ENCODE data around the gene NAP1L5. TPM values are rescaled to one million over a fixed set of nuclear protein-coding genes. Genes with fewer than 3 reads are reported as not detected.
A peak's percentile ranks its signal among the peaks of the same experiment; 100 is the strongest.

Gene NAP1L5
- total and polyA plus RNA-seq, 2 of the 13 experiments (the other 11 are each of a cell fraction or from before 2014, with no cell fraction given): 1.3 to 1.6 TPM

DNA sequence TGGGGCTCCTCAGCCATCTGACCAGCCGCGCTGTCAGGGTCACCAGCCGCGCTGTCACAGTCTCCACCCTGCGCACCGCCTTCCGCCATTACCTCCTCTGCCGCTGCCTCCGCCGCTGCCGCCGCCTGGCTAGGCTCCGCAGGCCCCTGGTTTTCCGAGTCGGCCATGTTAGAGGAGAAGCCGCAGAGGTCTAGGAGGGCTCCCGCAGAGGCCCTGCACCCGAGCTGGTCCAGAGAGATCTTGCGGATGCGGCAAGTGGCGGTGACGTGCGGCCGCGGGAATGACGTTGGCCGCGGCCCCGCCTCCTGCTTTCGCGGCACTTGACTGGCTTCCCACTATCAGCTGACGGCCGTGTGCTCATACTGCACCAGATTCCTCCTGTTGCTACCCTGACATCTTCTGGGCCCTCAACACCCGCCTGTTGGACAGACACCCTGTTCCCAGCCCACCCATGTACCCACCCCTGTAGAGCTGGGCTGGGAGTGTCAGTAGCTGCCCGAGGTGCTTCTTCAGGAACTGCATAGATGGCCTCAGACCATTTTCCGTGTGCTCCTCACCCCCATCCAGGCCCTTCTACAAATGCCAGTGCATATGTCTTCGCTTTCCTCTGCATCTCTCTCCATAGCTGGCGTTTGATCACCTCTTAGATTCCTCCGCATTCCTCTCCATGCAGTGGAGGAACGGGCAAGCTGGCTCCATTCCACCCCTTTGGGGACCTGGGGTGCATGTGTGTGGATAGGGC is at the start of gene NAP1L5 (continued):
- TF ChIP-seq, protein P1, sequence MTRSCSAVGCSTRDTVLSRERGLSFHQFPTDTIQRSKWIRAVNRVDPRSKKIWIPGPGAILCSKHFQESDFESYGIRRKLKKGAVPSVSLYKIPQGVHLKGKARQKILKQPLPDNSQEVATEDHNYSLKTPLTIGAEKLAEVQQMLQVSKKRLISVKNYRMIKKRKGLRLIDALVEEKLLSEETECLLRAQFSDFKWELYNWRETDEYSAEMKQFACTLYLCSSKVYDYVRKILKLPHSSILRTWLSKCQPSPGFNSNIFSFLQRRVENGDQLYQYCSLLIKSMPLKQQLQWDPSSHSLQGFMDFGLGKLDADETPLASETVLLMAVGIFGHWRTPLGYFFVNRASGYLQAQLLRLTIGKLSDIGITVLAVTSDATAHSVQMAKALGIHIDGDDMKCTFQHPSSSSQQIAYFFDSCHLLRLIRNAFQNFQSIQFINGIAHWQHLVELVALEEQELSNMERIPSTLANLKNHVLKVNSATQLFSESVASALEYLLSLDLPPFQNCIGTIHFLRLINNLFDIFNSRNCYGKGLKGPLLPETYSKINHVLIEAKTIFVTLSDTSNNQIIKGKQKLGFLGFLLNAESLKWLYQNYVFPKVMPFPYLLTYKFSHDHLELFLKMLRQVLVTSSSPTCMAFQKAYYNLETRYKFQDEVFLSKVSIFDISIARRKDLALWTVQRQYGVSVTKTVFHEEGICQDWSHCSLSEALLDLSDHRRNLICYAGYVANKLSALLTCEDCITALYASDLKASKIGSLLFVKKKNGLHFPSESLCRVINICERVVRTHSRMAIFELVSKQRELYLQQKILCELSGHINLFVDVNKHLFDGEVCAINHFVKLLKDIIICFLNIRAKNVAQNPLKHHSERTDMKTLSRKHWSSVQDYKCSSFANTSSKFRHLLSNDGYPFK (CRISPR knock-in tag; IDR thresholded peaks at IDR 0.05; ENCODE audit: borderline replicate concordance): no peak
- TF ChIP-seq, protein P2, sequence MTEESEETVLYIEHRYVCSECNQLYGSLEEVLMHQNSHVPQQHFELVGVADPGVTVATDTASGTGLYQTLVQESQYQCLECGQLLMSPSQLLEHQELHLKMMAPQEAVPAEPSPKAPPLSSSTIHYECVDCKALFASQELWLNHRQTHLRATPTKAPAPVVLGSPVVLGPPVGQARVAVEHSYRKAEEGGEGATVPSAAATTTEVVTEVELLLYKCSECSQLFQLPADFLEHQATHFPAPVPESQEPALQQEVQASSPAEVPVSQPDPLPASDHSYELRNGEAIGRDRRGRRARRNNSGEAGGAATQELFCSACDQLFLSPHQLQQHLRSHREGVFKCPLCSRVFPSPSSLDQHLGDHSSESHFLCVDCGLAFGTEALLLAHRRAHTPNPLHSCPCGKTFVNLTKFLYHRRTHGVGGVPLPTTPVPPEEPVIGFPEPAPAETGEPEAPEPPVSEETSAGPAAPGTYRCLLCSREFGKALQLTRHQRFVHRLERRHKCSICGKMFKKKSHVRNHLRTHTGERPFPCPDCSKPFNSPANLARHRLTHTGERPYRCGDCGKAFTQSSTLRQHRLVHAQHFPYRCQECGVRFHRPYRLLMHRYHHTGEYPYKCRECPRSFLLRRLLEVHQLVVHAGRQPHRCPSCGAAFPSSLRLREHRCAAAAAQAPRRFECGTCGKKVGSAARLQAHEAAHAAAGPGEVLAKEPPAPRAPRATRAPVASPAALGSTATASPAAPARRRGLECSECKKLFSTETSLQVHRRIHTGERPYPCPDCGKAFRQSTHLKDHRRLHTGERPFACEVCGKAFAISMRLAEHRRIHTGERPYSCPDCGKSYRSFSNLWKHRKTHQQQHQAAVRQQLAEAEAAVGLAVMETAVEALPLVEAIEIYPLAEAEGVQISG (CRISPR knock-in tag; IDR thresholded peaks at IDR 0.05): no peak
- TF ChIP-seq ARNTL (CRISPR knock-in tag; IDR thresholded peaks at IDR 0.05): 0 out of 2 replicates have a peak, but pooled peaks have one; percentile 25
- no peak for TF ChIP-seq ZNF282 (IDR thresholded peaks at IDR 0.05; ENCODE audit: partially characterized antibody)
- no peak for TF ChIP-seq ZNF749 (CRISPR knock-in tag; IDR thresholded peaks at IDR 0.05; ENCODE audit: borderline replicate concordance)
- no peak for TF ChIP-seq ZNF296 (CRISPR knock-in tag; conservative IDR thresholded peaks at IDR 0.05)
- TF ChIP-seq, protein P3, sequence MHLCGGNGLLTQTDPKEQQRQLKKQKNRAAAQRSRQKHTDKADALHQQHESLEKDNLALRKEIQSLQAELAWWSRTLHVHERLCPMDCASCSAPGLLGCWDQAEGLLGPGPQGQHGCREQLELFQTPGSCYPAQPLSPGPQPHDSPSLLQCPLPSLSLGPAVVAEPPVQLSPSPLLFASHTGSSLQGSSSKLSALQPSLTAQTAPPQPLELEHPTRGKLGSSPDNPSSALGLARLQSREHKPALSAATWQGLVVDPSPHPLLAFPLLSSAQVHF (CRISPR knock-in tag; IDR thresholded peaks at IDR 0.05): no peak
- TF ChIP-seq SIX4 (CRISPR knock-in tag; IDR thresholded peaks at IDR 0.05): no peak
- no peak for TF ChIP-seq ARNT (IDR thresholded peaks at IDR 0.05)
- TF ChIP-seq, protein P4, sequence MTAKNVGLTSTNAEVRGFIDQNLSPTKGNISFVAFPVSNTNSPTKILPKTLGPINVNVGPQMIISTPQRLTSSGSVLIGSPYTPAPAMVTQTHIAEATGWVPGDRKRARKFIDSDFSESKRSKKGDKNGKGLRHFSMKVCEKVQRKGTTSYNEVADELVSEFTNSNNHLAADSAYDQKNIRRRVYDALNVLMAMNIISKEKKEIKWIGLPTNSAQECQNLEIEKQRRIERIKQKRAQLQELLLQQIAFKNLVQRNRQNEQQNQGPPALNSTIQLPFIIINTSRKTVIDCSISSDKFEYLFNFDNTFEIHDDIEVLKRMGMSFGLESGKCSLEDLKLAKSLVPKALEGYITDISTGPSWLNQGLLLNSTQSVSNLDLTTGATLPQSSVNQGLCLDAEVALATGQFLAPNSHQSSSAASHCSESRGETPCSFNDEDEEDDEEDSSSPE (CRISPR knock-in tag; IDR thresholded peaks at IDR 0.05): no peak
- TF ChIP-seq TAF1 (CRISPR knock-in tag; IDR thresholded peaks at IDR 0.05): peak; percentile 23; the same call in 1 of the 2 replicates
- TF ChIP-seq KDM5B (CRISPR knock-in tag; IDR thresholded peaks at IDR 0.05; ENCODE audit: borderline replicate concordance): no peak
- no peak for TF ChIP-seq ZNF780A (CRISPR knock-in tag; IDR thresholded peaks at IDR 0.05)
- TF ChIP-seq, protein P5, sequence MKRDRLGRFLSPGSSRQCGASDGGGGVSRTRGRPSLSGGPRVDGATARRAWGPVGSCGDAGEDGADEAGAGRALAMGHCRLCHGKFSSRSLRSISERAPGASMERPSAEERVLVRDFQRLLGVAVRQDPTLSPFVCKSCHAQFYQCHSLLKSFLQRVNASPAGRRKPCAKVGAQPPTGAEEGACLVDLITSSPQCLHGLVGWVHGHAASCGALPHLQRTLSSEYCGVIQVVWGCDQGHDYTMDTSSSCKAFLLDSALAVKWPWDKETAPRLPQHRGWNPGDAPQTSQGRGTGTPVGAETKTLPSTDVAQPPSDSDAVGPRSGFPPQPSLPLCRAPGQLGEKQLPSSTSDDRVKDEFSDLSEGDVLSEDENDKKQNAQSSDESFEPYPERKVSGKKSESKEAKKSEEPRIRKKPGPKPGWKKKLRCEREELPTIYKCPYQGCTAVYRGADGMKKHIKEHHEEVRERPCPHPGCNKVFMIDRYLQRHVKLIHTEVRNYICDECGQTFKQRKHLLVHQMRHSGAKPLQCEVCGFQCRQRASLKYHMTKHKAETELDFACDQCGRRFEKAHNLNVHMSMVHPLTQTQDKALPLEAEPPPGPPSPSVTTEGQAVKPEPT (CRISPR knock-in tag; IDR thresholded peaks at IDR 0.05; ENCODE audit: low read depth): no peak
- TF ChIP-seq ZNF138 (CRISPR knock-in tag; IDR thresholded peaks at IDR 0.05; ENCODE audit: low read depth): no peak

Measured in HepG2 (cell line).